SK-N-SH treated with all-trans-retinoic acid at 6 μM for 48 hours (cell line): ENCODE results near the gene RAPGEF4.

Experiments
- ARNTL ChIP-seq: fragments of 450-650 bp; formaldehyde crosslinking; IDR thresholded peaks from 2 replicates; pipeline ENCODE4 v1.5.0; 2020; ENCODE audit warnings: low read depth, mild to moderate bottlenecking, moderate library complexity, borderline replicate concordance
- CREB5 ChIP-seq: fragments of 250-450 bp; sonication (Bioruptor Pico); IDR thresholded peaks from 2 replicates; pipeline ENCODE4 v1.5.1; 2020; ENCODE audit warnings: low read depth, mild to moderate bottlenecking, moderate library complexity
- CSDC2 ChIP-seq: fragments of 250-450 bp; sonication (Bioruptor Pico); IDR thresholded peaks from 2 replicates; pipeline ENCODE4 v1.5.0; 2020; ENCODE audit warnings: mild to moderate bottlenecking, moderate library complexity
- GLIS3 ChIP-seq: fragments of 250-450 bp; sonication (Bioruptor Pico); IDR thresholded peaks from 2 replicates; pipeline ENCODE4 v1.5.0; 2020; ENCODE audit warnings: mild to moderate bottlenecking, moderate library complexity
- PATZ1 ChIP-seq: fragments of 250-450 bp; sonication (Bioruptor Pico); IDR thresholded peaks from 2 replicates; pipeline ENCODE4 v1.8.0; 2020; ENCODE audit warnings: mild to moderate bottlenecking, moderate library complexity, borderline replicate concordance
- RARB ChIP-seq: fragments of 250-450 bp; sonication (Bioruptor Pico); IDR thresholded peaks from 2 replicates; pipeline ENCODE4 v1.8.0; 2021; ENCODE audit warnings: mild to moderate bottlenecking, moderate library complexity
- TOX ChIP-seq: fragments of 250-450 bp; sonication (Bioruptor Pico); IDR thresholded peaks from 2 replicates; pipeline ENCODE4 v1.8.0; 2021; ENCODE audit warnings: mild to moderate bottlenecking, moderate library complexity, borderline replicate concordance
- ZC3H10 ChIP-seq: fragments of 250-450 bp; sonication (Bioruptor Pico); IDR thresholded peaks from 2 replicates; pipeline ENCODE4 v1.5.1; 2021; ENCODE audit warnings: mild to moderate bottlenecking, moderate library complexity
- ZFP30 ChIP-seq: fragments of 450-650 bp; formaldehyde crosslinking; IDR thresholded peaks from 2 replicates; pipeline ENCODE4 v1.5.0; 2022; ENCODE audit warnings: mild to moderate bottlenecking, moderate library complexity

GRCh38 chr2:172922306-172922705 lies 186.7 kb downstream of the RAPGEF4 start:
- no peak for TF ChIP-seq PATZ1 (CRISPR knock-in tag)
- TF ChIP-seq GLIS3 (CRISPR knock-in tag): no peak
- no peak for TF ChIP-seq CREB5
- no peak for TF ChIP-seq CSDC2 (CRISPR knock-in tag)
- TF ChIP-seq TOX (CRISPR knock-in tag): no peak
- no peak for TF ChIP-seq ZFP30 (CRISPR knock-in tag)
- no peak for TF ChIP-seq ARNTL
- TF ChIP-seq RARB (CRISPR knock-in tag): no peak
- no peak for TF ChIP-seq ZC3H10 (CRISPR knock-in tag)
